DOHH2 (cell line): ENCODE results near the gene FRS3.

Source experiments
- CTCF ChIP-seq: fragments of 200-600 bp; sonication (generic); IDR thresholded peaks from one replicate; pipeline ENCODE4 v1.5.1; 2014; ENCODE audit warnings: antibody characterized with exemption, mild to moderate bottlenecking, low read depth, low read length; ENCODE audit not compliant: poor library complexity, severe bottlenecking
- EZH2phosphoT487 ChIP-seq: fragments of 200-600 bp; sonication (generic); IDR thresholded peaks from 2 replicates; pipeline ENCODE4 v1.6.1; 2017; ENCODE audit warnings: borderline replicate concordance, mild to moderate bottlenecking, antibody characterized with exemption, low read length, moderate library complexity, mixed read lengths

GRCh38 chr6:41721414-41721813, 58.3 kb downstream of the FRS3 start:
- TF ChIP-seq CTCF (no peak), EZH2phosphoT487 (no peak)
